Fibroblast of pulmonary artery (primary cell): ENCODE results near the gene HJV.

ENCODE experiments used
- DNase-seq: peaks from one replicate; pipeline ENCODE4 v3.0.0-alpha.2; 2010; ENCODE audit warnings: low read depth
- H3K4me3 ChIP-seq: replicated peaks from 2 replicates; pipeline ENCODE4 v1.5.1; 2011; ENCODE audit warnings: low read depth, mild to moderate bottlenecking, control low read depth, low read length, moderate library complexity
- CTCF ChIP-seq: IDR thresholded peaks from 2 replicates; pipeline ENCODE4 v1.5.1; 2011; ENCODE audit warnings: mild to moderate bottlenecking, control low read depth, low read length, inconsistent platforms; ENCODE audit errors: missing control alignments

The HJV gene

GRCh38 chr1:145980457-145980994 lies 41.0 kb downstream of the HJV start:
- TF ChIP-seq CTCF: no peak
- no peak overlapping the region for H3K4me3 ChIP-seq
- no peak for DNase-seq

- DNase-seq: peak; percentile 61
- TF ChIP-seq CTCF: no peak
- peak overlapping the region; percentile 8 for H3K4me3 ChIP-seq
These were observed 41.6 kb downstream of the HJV start for GRCh38 chr1:145979746-145980456.

GRCh38 chr1:145978854-145979745 lies 42.4 kb downstream of the HJV start:
- H3K4me3 ChIP-seq: peak overlapping the region; percentile 40
- DNase-seq: peak; percentile 100
- TF ChIP-seq CTCF: peak; percentile 41

- TF ChIP-seq CTCF: no peak
- no peak overlapping the region for H3K4me3 ChIP-seq
- no peak for DNase-seq
These were observed 43.1 kb downstream of the HJV start for GRCh38 chr1:145978471-145978853.

GRCh38 chr1:145977486-145978470 lies 43.8 kb downstream of the HJV start:
- DNase-seq: peak; percentile 92
- H3K4me3 ChIP-seq: no peak overlapping the region
- TF ChIP-seq CTCF: peak; percentile 85

- H3K4me3 ChIP-seq: no peak overlapping the region
- no peak for DNase-seq
- TF ChIP-seq CTCF: no peak
These were observed 44.5 kb downstream of the HJV start for GRCh38 chr1:145977016-145977415.
